MM.1S (cell line): ENCODE data around the gene PIGS.

Experiments used
- CTCF ChIP-seq: fragments of 300-600 bp; sonication (generic); IDR thresholded peaks from 2 replicates; pipeline ENCODE4 v1.5.1; 2016; ENCODE audit warnings: antibody characterized with exemption, low read length, mixed read lengths
- EZH2 ChIP-seq: fragments of 300-600 bp; sonication (generic); optimal IDR thresholded peaks from 2 replicates; pipeline ENCODE3; 2017; ENCODE audit warnings: low read depth, mild to moderate bottlenecking, antibody characterized with exemption, low read length, mixed read lengths

- TF ChIP-seq CTCF = no peak
- no peak for TF ChIP-seq EZH2
These were observed 7.2 kb upstream of the PIGS start for GRCh38 chr17:28578246-28579195.
